Activated T-helper 9 cell treated with anti-CD3 and anti-CD28 coated beads, Interleukin-2, amount 50 U/mL, for 16 hours (primary cell): ENCODE measurements around the gene NOTUM.

Source experiments
- DNase-seq: peaks from one replicate; pipeline ENCODE4 v3.0.0-alpha.2; 2020; ENCODE audit warnings: low read depth

NOTUM gene

DNA sequence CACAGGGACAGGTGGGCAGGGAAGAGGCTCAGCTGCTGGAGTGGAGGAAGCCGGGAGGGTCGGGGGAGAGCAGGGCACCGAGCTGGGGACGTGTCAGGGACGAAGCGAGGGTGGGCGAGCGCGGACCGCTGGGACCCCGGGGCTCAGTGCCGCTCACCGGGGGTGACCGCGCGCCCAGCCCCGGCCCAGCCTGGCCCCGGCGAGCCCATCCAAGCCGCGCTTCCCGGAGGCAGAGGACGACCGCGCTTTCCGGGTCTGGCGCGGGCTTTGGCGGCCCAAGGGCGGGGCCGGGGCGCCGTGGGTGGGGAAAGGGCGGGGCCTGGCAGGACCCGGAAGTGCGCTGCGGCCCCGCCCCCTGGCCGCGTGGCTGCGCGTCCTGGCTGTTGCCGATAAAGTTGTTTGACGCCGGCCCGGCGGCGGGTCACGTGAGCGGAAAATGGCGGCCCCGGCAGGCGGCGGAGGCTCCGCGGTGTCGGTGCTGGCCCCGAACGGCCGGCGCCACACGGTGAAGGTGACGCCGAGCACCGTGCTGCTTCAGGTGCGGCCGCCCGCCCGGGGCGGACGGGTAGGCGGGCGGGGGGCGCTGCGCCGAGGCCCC, 16.3 kb upstream of the NOTUM start, which contains the start of gene ASPSCR1:
TSS of gene ASPSCR1 (plus strand) at position 419 of the 598 bp plus-strand sequence. CDS start at position 437, 18 bp downstream.
- peak; percentile 86 for DNase-seq

DNA sequence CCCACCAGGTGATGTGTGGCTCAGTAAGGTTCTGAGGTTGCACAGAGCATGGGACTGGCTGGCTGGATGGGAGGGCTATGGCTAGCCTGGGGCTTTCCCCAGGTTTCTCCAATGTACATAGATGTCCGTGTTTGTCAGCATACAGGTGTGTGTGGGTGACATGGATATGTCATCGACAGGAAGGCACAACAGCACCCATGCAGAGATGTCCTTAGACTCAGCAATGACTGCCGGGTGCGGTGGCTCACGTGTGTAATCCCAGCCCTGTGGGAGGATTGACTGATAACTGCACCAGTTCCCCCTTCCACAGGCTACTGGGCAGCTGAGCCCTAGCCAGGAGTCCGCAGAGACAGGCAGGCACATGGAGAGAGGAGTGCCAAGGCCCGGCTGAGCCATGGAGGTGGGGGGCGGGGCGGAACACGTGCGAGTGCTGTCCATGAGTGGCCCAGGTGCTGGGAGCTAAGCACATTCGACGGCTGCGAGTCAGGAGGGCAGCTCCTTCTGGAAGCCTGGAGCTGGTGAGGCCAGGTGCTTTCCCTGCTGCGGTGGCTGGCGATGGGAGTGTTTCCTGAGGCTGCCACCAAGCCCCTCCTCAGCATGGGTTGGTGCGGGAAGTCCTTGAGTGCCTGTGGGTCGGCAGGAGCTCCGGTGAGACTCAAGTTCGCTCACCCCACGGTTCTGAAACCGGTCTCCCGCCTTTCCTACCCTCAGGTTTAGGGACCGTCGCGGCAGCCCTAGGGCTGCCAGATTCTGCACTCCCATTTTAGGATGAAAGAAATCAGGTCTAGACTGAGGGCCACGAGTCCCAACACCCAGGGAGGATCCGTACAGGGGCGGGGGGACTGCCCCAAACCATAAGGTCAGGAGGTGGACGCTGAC, 15.6 kb upstream of the NOTUM start:
- DNase-seq, result no peak

DNA sequence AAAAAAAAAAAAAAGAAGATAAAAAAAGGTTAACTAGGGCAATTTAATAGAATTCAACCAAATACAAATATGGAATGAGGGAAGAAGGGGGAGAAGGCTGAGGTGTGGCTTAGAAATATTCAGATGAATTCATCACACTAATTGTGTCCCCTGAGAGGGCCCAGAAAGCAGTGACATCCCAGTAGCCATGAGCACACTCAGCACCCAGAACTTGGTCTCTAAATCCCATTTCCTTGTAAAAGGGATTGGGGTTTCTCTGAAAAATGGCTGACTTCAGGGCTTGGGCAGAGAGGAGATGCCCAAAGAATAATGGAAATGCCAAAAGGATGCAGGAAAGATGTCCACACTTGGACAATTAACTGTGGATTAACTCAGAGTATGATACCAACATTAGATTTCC, 12.4 kb upstream of the NOTUM start:
- DNase-seq, result no peak

DNA sequence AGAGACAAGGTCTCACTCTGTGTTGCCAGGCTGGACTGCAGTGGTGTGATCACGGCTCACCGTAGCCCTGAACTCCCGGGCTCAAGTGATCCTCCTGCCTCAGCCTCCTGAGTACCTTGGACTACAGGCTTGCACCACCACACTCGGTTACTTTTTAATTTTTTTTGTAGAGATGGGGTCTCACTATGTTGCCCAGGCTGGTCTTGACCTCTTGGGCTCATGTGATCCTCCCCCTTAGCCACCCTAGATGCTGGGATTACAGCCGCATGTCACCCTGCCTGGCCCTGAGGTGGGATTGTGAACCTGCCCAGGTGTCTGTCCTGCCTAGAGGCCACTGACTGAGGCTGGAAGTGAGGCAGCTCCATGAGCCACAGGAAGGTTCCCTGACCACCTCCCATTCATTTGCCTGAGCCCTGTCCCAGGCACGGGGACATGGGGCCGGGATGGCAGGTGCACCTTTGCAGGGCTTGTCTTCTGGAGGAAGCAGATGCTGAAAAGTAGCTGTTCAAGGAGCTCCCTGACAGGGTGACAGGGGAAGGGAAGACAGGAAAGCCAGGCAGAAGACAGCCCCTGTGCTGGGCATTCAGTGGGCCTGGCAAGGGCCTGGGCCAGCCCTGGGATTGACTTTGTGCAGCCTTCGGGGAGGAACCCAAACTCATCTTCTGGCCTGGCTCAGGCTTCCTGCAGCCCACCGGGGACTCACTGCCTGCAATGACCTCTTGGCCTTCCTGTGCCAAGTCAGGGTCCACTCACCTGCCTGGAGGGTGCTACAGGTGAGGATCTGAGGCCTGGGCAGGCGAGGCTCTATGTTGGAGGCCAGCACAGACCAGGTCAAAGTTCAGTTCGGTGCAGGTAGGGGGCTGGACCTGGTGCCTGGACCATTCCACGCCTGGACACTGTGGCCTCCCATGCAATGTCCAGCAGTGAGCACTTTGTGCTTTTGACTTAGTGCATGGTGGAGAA, 8.1 kb upstream of the NOTUM start:
- no peak for DNase-seq

DNA sequence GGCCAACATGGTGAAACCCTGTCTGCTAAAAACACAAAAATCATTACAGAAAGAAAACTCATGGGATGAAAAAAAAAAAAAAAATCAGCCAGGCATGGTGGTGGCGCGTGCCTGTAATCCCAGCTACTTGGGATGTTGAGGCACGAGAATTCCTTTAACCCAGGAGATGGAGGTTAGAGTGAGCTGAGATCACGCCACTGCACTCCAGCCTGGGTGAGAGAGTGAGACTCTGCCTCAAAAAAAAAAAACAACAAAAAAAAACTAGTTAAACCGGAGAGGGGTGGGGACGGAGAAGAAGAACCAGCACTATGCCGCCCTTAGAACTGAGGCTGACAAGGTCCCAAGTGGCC, 7.4 kb upstream of the NOTUM start:
- DNase-seq, result no peak

DNA sequence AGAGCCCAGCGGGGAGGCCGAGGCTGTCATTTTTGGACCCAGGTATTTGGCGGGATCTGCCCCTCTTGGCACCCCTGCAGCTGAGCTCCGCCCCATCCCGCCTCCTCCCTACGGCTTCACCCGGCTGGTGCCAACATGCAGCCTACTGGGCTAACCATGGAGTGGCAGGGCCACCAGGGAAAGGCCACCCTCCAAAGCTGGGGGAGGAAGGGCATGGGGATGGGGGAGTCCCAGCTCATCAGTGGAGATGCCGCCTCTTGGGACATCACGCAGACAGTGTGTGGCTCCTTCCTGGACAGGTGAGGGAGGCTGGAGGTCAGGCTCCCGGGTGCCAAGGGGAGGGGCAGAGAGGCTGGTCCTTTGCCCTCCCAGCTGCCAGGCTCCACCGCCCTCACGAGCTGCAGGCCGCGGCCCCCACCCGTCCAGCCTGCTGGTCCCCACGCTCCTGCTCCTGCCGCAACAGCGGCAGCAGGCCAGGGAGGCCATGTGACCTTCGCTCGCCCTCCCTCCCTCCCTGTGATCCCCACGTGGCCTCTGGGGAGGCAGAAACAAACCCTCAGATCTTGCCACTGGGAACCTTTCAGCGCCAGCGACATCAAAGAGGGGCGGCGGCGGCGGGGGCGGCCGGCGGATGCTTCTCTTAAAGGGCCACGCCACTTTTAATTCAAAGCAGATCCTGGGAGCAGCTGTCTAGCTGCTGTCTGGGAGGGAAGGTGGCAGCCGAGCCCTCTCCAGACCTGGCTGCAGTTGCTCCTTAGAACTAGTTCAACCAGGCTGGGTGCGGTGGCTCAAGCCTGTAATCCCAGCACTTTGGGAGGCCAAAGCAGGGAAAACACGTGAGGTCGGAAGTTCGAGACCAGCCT, 6.8 kb upstream of the NOTUM start:
- peak; percentile 77 for DNase-seq

DNA sequence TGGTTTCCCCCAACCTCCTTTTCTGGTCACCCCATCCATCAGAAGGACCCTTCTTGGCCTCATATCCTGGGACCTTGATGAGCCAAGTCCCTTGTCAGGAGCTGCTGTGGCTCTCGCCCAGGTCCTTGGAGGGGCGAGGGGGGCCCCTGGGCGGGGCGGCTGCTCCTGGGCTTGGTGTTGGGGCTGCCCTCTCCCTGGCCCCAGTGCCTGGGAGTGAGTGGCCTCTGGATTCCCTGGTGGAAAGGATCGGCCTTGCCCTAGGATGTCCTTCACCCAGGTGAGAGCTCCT, 6.2 kb upstream of the NOTUM start:
- DNase-seq, result no peak

DNA sequence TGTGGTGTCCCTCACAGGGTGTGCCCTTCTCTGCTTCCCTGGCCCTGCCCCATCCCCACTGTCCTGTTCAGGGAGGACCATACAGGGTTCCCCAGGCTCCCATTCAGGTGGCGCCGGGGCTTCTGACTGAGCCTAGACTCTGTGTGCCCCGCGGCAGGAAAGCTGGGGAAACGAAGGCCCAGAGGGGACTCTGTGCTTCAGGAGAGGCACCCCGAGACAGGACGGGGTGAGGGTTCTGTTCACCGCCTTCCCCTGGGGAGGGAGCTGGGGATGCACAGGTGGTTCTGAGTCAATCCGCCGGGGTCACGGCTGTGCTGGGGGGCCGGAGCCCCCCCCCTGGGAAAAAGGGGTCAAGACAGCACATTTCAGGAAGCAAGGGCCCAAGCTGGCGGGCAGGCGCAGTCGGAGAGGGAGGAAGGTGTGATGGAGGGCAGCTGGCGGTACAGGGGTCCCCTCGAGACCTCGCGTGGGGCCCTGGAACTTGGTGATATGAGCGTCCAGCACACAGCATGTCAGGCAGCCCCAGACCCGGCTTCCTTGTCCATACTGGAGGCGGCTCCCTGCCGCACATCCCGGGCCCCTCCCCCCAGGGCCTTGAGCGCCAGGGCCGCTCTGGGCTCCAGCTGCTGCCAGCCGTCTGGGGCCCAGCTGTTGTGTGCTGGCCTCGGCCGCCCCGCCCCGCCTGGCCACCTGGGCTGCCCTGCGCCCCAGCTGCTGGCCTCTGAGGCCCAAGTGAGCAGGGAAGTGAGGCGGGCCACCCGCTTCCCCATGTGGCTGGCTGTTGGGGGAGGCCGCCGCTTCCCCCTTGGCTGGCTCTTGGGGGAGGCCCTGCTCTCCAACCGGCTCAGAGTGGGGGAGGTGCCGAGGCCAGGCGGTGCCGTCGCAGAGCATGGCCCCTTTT, 5.6 kb upstream of the NOTUM start:
- no peak for DNase-seq

DNA sequence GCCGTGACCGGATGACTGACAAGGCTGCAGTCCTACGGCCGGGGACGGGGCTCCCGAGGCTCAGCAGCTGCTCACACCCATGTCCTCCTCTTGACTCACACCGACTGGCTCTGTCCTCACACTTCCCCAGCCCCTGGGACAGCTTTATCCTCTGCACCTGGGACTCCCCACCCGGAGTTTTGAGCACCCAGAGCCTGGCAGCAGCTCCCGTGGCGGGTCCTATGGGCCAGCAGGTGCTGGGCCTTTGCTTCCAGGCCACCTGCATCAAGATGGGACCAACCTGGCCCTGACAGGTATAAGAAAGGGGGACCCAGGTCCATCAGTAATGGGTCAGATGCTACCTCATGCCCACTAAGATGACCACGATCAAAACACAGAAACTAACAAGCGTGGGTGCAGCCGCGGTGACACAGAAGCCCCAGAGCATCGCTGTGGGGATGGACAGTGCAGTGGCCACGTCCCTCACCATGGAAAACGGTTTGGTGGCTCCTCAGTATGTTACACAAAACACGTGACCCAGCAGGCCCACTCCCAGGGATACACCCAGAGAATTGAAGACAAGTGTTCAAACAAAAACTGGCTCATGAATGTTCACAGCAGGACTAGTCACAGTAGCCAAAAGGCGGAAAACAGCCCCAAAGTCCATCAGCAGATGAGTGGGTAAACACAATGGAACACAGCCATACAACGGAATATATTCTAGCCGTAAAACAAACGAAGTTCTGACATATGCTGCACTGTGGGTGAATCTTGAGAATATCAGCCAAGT, 3.3 kb upstream of the NOTUM start:
- DNase-seq, result no peak

DNA sequence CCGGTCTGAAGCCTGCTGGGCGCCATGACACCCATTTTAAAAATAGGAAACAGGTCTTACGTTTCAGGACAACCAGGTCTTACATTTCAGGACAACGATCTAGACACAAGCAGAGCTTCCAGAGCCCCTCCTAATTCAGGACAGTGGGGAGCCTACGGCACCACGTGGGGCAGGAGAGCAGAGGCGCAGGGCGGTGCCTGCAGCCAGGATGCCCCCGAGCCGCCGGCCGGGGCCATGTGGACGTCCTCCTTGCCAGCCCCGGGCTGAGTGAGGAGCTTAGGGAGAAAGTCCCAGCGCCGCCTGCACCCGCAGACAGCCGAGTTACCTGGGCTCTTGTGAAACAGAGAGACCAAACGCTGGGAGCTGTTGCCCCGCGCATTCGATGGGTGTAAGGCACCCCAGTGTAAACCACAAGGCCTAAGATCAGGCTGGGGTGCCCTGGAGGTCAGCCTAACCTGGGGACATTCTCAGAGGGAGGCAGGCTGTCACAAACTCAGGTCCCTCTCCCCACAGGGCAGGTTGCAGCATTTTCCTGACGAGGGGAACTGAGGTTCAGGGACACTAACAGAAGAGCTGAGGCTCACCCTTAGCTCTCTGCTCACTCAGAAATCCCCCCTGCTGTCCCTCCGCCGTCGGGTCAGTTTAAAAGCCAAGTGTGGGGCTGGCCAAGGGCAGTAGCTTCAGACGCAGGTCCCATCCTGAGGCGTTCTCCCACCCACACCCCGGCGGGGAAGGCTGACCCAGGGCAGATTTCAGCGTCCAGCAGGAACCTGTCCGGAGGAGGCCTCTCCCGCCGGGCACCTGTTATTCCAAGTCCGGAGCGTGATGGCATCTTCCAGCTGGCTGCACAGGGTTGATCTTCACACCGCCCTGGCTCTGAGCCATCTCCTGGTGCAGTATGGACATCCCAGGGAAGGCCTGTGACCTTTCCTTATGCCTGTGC, 1.8 kb upstream of the NOTUM start:
- DNase-seq, result no peak

DNA sequence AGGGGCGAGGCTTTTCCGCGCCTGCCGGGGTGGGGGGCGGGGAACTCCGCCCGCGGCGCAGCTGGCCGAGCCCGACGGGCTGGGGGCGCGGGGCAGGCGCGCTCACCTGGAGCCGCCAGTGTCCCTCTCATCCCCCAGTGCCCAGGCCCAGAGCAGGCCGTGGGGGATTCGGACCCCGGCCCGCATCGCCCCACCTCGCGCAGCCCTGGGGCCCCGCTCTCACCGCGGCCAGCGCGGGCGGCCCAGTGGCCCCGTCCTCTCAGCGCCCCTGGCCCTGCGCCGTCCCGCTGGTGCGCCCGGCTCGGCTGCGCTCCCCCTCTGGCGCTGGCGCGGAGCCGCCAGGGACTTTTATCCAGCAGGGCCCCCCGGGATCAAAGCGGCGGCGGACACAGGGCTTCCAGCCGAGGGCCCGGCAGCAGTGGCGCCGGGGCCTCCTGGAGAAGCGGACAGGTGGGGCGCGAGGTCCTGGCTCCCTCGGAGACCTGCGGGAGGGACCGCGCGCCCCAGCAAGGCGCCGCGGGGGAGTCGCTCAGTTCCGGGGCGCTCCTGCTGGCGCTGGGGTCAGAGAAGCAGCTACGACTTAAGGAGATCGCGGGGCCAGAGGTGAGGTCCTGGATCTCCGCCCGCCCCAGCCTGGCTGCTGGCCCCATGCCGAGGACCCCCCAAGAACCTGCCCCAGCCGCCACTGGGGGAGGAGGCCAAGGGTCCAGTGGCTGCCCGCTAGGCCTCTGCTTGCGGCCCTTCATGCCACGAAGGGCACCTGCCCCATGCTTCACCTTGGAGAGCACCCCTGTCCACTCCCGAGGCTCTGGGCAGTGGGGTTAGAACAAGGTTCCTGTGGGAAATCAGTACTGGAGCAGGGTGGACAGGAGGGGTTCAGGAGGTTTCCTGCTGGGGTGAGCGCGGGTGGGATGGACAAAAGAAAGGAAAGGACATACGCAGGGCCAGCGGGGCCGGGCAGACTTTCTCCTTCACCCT, 823 bp upstream of the NOTUM start:
- no peak for DNase-seq

DNA sequence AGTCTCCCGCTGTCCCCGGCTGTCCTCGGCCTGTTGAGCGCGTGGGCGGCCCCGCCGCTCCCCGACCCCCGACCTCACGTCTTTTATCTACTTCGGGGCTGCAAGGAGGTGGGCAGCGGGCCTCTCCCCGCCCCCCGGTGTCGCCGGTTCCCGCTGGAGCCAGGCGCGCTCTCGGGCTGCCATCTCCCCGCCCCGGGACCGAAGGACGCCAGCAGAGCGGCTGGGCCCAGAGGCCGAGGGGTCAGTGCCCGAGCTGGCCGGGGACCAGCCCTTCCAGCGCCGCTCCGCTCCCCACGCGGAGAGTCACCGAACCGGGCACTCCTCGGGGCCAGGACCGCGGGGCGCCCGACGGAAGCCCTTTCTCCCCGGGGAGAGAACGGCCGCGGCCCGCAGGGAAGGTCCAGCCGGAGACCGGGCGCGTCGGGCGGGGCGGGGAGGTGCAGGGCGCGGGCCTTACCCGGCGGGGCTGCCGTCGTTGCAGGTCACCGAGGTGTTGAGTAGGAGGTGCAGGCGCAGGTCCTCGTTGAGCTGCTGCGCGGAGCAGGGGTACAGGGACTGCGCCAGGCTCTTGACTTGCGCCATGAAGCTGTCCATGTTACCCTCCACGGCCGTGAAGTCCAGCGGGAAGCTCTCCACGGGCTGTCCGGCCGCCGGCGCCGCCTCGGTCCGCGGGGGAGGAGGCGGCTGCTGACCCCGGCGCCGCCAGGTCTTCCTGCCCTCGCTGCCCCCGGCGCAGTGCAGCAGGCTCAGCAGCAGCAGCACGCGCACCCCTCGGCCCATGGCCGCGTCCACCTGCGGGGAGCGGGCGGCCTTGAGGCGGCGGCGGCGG, 643 bp downstream of the NOTUM start:
- no peak for DNase-seq

DNA sequence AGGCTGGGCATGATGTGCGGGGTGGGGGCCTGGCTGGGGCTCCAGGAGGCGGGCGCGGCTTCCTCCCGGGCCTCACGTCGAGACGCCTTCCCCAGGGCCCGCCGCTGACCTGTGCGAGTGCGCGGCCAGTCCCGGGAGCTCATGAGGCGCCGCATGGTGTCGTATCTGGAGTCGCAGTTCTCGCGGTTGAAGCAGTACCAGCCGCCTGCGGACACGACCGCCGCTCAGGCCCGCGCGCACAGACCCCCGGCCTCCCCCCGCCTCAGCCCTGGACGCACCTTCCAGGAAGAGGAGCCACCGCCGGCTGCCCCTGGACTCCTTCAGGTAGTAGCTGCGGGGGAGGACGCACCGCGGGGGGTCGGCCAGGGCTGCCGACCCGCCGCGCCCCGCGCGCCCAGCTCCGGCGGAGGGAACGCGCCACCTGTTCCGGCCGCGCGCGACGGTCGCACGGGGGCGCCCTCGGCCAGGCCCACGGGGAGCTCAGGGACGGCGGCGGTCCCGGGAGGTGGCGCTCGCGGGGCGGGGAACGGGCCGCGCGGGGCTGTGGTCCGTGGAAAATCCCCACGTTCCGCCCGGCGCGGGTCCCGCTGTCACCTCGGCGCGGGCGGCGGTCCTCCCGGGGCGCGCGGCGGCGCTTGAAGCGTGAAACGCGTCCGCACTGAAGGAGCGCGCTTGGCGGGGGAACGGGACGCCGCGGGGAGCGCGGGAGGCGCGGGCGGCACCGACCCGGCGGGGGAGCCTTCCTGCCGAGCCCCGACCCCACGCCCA, 1.4 kb downstream of the NOTUM start:
- DNase-seq, result peak; percentile 75

DNA sequence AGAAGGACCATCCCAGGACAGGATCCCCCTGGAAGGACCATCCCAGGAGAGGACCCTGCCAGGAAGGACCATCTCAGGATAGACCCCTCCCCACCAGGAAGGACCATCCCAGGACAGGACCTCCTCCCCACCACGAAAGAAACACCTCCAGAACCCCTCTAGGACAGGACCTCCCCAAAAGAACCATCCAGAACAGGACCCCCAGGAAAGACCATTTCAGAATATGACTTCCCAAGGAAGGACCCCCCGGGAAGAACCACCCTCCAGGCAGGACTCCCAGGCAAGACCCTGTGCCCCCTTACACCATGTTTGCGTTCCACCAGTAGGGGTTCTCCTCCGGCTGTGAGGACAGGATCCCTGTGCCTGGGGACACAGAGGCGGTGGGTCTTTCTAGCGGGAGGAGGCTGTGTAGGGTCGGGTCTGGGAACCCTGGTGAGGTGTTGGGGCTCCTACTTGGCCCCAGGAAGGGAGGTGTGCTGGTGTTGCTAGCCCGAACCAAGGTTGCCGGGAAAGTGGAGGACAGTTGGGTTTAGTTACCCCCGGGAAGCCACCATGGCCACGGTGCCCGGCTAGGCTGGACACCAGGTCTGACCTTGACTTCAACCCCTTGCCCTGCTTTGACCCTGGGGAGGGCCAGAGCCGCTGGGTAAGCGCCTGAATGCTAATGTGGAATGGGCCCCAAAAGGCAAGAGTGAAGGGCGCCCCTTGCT, 2.2 kb downstream of the NOTUM start:
- DNase-seq, result no peak
